ENCODE measurements around the gene GPBP1. TPM values are rescaled to one million over a fixed set of nuclear protein-coding genes. Genes with fewer than 3 reads are reported as not detected.
A peak's percentile ranks its signal among the peaks of the same experiment; 100 is the strongest.

Gene GPBP1
- total and polyA plus RNA-seq, 9 of the 15 experiments (the other 6 are each of a cell fraction or from before 2014, with no cell fraction given), result 31.0 to 109 (median 68.4) TPM

- TF ChIP-seq ZFPM2 (CRISPR knock-in tag; IDR thresholded peaks at IDR 0.05) (no peak), RB1 (IDR thresholded peaks at IDR 0.05; ENCODE audit: low read depth) (peak; percentile 44; the same call in 1 of the 2 replicates), ZHX1 (conservative IDR thresholded peaks at IDR 0.05; ENCODE audit: low read length) (0 out of 2 replicates have a peak, but pooled peaks have one; percentile 21), SUPT5H (IDR thresholded peaks at IDR 0.05) (peak; percentile 93), ZNF431 (CRISPR knock-in tag; IDR thresholded peaks at IDR 0.05) (no peak; the same call in 1 of the 2 replicates), LCOR (CRISPR knock-in tag; IDR thresholded peaks at IDR 0.05) (peak; percentile 72), U2AF2 (optimal IDR thresholded peaks at IDR 0.05; ENCODE audit: low read depth, low read length) (no peak), ZNF449 (CRISPR knock-in tag; IDR thresholded peaks at IDR 0.05) (no peak), ZKSCAN1 (IDR thresholded peaks at IDR 0.05; ENCODE audit: low read depth, low read length) (peak; percentile 79; the same call in 1 of the 2 replicates)
- TF ChIP-seq, protein P1, sequence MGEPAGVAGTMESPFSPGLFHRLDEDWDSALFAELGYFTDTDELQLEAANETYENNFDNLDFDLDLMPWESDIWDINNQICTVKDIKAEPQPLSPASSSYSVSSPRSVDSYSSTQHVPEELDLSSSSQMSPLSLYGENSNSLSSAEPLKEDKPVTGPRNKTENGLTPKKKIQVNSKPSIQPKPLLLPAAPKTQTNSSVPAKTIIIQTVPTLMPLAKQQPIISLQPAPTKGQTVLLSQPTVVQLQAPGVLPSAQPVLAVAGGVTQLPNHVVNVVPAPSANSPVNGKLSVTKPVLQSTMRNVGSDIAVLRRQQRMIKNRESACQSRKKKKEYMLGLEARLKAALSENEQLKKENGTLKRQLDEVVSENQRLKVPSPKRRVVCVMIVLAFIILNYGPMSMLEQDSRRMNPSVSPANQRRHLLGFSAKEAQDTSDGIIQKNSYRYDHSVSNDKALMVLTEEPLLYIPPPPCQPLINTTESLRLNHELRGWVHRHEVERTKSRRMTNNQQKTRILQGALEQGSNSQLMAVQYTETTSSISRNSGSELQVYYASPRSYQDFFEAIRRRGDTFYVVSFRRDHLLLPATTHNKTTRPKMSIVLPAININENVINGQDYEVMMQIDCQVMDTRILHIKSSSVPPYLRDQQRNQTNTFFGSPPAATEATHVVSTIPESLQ (CRISPR knock-in tag; IDR thresholded peaks at IDR 0.05), result no peak
- TF ChIP-seq, protein P2, sequence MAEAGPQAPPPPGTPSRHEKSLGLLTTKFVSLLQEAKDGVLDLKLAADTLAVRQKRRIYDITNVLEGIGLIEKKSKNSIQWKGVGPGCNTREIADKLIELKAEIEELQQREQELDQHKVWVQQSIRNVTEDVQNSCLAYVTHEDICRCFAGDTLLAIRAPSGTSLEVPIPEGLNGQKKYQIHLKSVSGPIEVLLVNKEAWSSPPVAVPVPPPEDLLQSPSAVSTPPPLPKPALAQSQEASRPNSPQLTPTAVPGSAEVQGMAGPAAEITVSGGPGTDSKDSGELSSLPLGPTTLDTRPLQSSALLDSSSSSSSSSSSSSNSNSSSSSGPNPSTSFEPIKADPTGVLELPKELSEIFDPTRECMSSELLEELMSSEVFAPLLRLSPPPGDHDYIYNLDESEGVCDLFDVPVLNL (CRISPR knock-in tag; IDR thresholded peaks at IDR 0.05; ENCODE audit: low read depth), result peak; percentile 86
Measured at GRCh38 chr5:57173319-57174127, at the start of gene GPBP1 (continued).
